MM.1S (cell line): ENCODE measurements around the gene KRTAP4-5.

Experiments used
- CTCF ChIP-seq: fragments of 300-600 bp; sonication (generic); IDR thresholded peaks from 2 replicates; pipeline ENCODE4 v1.5.1; 2016; ENCODE audit warnings: antibody characterized with exemption, low read length, mixed read lengths
- EZH2 ChIP-seq: fragments of 300-600 bp; sonication (generic); optimal IDR thresholded peaks from 2 replicates; pipeline ENCODE3; 2017; ENCODE audit warnings: low read depth, mild to moderate bottlenecking, antibody characterized with exemption, low read length, mixed read lengths

GRCh38 chr17:41111151-41111885 is 38.3 kb downstream of the KRTAP4-5 start:
- TF ChIP-seq EZH2 (no peak), CTCF (no peak)
